ENCODE results near the gene GSE1.

The GSE1 gene

GRCh38 chr16:85601730-85602401 lies 11.3 kb upstream of the GSE1 start:
- Histone ChIP-seq H3K4me1 (peaks cover 48 to 96% (median 93%) of the 10 kb centered on the region in 10 experiments), H3K27ac (peak overlapping the region in 7 of 11 experiments; percentile 6 to 61 (median 38); a peak in 9 of 22 replicates), H3K36me3 (peaks cover 0 to 6% (median 0%) of the 10 kb centered on the region in 11 experiments; a peak in 1 of 22 replicates), H3K9ac (peak overlapping the region in 8 of 11 experiments; percentile 1 to 67 (median 42); a peak in 11 of 22 replicates), H3K4me3 (no peak overlapping the region), H3K9me3 (replicated peaks in 1 of 11) (no peaks in the 10 kb centered on the region), H4K20me1 (peaks cover 73 to 95% (median 90%) of the 10 kb centered on the region in 11 experiments), H3K27me3 (peaks cover 0 to 28% (median 0%) of the 10 kb centered on the region in 11 experiments; a peak in 4 of 22 replicates), H3K4me2 (peak overlapping the region; percentile 74 to 93 (median 83))
- TF ChIP-seq Cebpa-rat (IDR thresholded peaks at IDR 0.05), result no peak

- no peaks in the 10 kb centered on the region for H3K9me3 ChIP-seq (replicated peaks in 1 of 11)
- H3K4me3 ChIP-seq, result no peak overlapping the region
- peak overlapping the region; percentile 74 to 93 (median 83) for H3K4me2 ChIP-seq
- peaks cover 55 to 96% (median 95%) of the 10 kb centered on the region in 10 experiments for H3K4me1 ChIP-seq
- H3K27ac ChIP-seq, result peak overlapping the region in 8 of 11 experiments; percentile 6 to 61 (median 32); a peak in 13 of 22 replicates
- H4K20me1 ChIP-seq, result peaks cover 74 to 95% (median 89%) of the 10 kb centered on the region in 11 experiments
- H3K36me3 ChIP-seq, result peaks cover 0 to 6% (median 0%) of the 10 kb centered on the region in 11 experiments; a peak in 1 of 22 replicates
- peak overlapping the region in 10 of 11 experiments; percentile 1 to 67 (median 36); a peak in 13 of 22 replicates for H3K9ac ChIP-seq
- peaks cover 0 to 35% (median 0%) of the 10 kb centered on the region in 11 experiments; a peak in 5 of 22 replicates for H3K27me3 ChIP-seq
- no peak for TF ChIP-seq Cebpa-rat (IDR thresholded peaks at IDR 0.05)
Measured at GRCh38 chr16:85602402-85603202, 10.5 kb upstream of the GSE1 start.

- H3K4me3 ChIP-seq, result no peak overlapping the region
- peak overlapping the region in 8 of 11 experiments; percentile 1 to 67 (median 42); a peak in 11 of 22 replicates for H3K9ac ChIP-seq
- no peaks in the 10 kb centered on the region for H3K9me3 ChIP-seq (replicated peaks in 1 of 11)
- H4K20me1 ChIP-seq, result peaks cover 81 to 95% (median 90%) of the 10 kb centered on the region in 11 experiments
- H3K27me3 ChIP-seq, result peaks cover 0 to 37% (median 0%) of the 10 kb centered on the region in 11 experiments; a peak in 6 of 22 replicates
- peaks cover 61 to 96% (median 95%) of the 10 kb centered on the region in 10 experiments for H3K4me1 ChIP-seq
- TF ChIP-seq Cebpa-rat (IDR thresholded peaks at IDR 0.05), result no peak
- peak overlapping the region in 8 of 11 experiments; percentile 6 to 61 (median 32); a peak in 10 of 22 replicates for H3K27ac ChIP-seq
- peak overlapping the region; percentile 74 to 93 (median 83) for H3K4me2 ChIP-seq
- H3K36me3 ChIP-seq, result peaks cover 0 to 3% (median 0%) of the 10 kb centered on the region in 11 experiments; a peak in 1 of 22 replicates
Measured at GRCh38 chr16:85603203-85603755, 9.8 kb upstream of the GSE1 start.

GRCh38 chr16:85604145-85604705 lies 8.9 kb upstream of the GSE1 start:
- Histone ChIP-seq H4K20me1 (peaks cover 81 to 95% (median 90%) of the 10 kb centered on the region in 11 experiments), H3K36me3 (no peaks in the 10 kb centered on the region), H3K27ac (0 out of 22 replicates have a peak overlapping the region, but pooled peaks of 1 of the 11 experiments have one; percentile 61), H3K4me1 (peaks cover 56 to 96% (median 95%) of the 10 kb centered on the region in 10 experiments), H3K9me3 (replicated peaks in 1 of 11) (no peaks in the 10 kb centered on the region), H3K4me3 (no peak overlapping the region), H3K27me3 (peaks cover 0 to 47% (median 0%) of the 10 kb centered on the region in 11 experiments; a peak in 6 of 22 replicates), H3K4me2 (peak overlapping the region in 9 of 11 experiments; percentile 75 to 93 (median 84); a peak in 18 of 22 replicates), H3K9ac (peak overlapping the region in 1 of 11 experiments; percentile 2; a peak in 1 of 22 replicates)
- TF ChIP-seq Cebpa-rat (IDR thresholded peaks at IDR 0.05), result no peak

GRCh38 chr16:85605051-85605911 lies 7.8 kb upstream of the GSE1 start:
- TF ChIP-seq Cebpa-rat (IDR thresholded peaks at IDR 0.05), result no peak
- Histone ChIP-seq H3K4me2 (peak overlapping the region; percentile 2 to 99 (median 97); a peak in 19 of 22 replicates), H4K20me1 (peaks cover 80 to 95% (median 90%) of the 10 kb centered on the region in 11 experiments), H3K4me1 (peaks cover 50 to 96% (median 95%) of the 10 kb centered on the region in 10 experiments), H3K4me3 (no peak overlapping the region; a peak in 1 of 20 replicates), H3K9me3 (replicated peaks in 1 of 11) (no peaks in the 10 kb centered on the region), H3K27ac (0 out of 22 replicates have a peak overlapping the region, but pooled peaks of 1 of the 11 experiments have one; percentile 58), H3K27me3 (peaks cover 0 to 46% (median 0%) of the 10 kb centered on the region in 11 experiments; a peak in 6 of 22 replicates), H3K36me3 (no peaks in the 10 kb centered on the region), H3K9ac (peak overlapping the region in 3 of 11 experiments; percentile 58 to 60 (median 60); a peak in 5 of 22 replicates)

- peaks cover 0 to 44% (median 0%) of the 10 kb centered on the region in 11 experiments; a peak in 6 of 22 replicates for H3K27me3 ChIP-seq
- peak overlapping the region in 4 of 11 experiments; percentile 17 to 58 (median 42); a peak in 4 of 22 replicates for H3K27ac ChIP-seq
- no peaks in the 10 kb centered on the region for H3K36me3 ChIP-seq
- H3K4me2 ChIP-seq, result peak overlapping the region; percentile 54 to 99 (median 97)
- no peak overlapping the region for H3K4me3 ChIP-seq
- TF ChIP-seq Cebpa-rat (IDR thresholded peaks at IDR 0.05), result no peak
- peaks cover 56 to 96% (median 93%) of the 10 kb centered on the region in 10 experiments for H3K4me1 ChIP-seq
- H4K20me1 ChIP-seq, result peaks cover 74 to 90% (median 83%) of the 10 kb centered on the region in 11 experiments
- peak overlapping the region in 4 of 11 experiments; percentile 49 to 60 (median 59); a peak in 7 of 22 replicates for H3K9ac ChIP-seq
- no peaks in the 10 kb centered on the region for H3K9me3 ChIP-seq (replicated peaks in 1 of 11)
Measured at GRCh38 chr16:85605912-85606841, 6.9 kb upstream of the GSE1 start.

Measured in BLaER1 treated with 17β-estradiol and CSF1 and Interleukin-3, amounts not matched to agents 10 nM and 100 nM (cell line).